Fibroblast of skin of back (primary cell): Measurements from ENCODE around the gene EEPD1.

Source experiments
- DNase-seq: peaks from one replicate; pipeline ENCODE4 v3.0.0-alpha.2; 2013

The EEPD1 gene

GRCh38 chr7:36157527-36158320 is 4.7 kb downstream of the EEPD1 start:
- DNase-seq: no peak

DNA sequence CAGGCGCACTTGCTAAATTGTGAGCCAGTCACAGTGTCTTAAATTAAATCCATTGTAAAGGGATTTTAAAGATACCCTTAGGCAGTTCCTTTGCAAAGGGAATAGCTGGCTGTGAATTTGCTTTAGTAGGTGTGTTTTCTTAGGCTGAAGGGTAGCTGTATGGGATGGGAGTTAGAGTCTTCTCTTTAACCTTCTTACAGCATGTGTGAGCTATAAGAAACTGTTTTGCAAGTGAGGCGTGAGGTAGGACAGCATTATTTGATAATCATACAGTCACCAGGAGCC is 5.2 kb downstream of the EEPD1 start:
- no peak for DNase-seq

- no peak for DNase-seq
Measured at GRCh38 chr7:36159618-36160017, 6.6 kb downstream of the EEPD1 start.

GRCh38 chr7:36160313-36160712 is 7.3 kb downstream of the EEPD1 start:
- DNase-seq: no peak

DNA sequence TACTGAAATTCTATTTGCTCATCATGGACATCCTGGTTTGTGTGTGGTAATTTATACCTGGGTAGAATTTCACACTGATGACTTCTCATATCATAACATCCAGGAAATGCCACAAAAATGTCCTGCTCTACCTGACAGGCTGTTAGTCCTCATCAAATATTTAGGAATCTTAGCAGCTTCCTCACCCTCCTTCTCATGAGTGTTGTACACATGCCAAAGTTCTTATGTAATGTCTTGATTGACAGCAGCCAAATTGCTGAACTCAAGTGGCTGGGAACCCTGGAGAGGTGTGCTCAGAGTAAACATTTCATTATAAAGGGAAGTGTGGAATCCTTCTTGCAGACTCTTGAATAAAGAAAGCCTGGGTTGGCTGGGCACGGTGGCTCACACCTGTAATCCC is 8.9 kb downstream of the EEPD1 start:
- no peak for DNase-seq

GRCh38 chr7:36165059-36165458 is 12.0 kb downstream of the EEPD1 start:
- DNase-seq: no peak

DNA sequence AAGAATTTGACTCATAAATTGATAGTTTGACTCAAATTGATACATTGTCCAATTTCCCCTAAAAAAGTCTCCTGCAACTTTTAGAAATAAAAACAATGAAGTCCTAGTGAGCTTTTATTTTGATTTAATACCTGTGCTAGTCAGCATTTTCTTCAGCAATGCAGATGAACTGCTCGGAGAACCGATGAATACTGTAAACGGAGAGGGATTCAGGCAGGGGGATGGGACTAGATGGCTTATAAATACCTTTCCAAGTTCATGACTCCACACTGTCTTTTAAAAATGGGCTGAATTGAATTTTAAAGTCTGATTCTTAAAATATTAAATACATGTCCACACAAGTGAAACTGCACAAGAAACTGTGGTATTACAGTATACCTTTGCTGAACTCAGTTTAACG is 12.7 kb downstream of the EEPD1 start:
- no peak for DNase-seq

- DNase-seq: no peak
Measured at GRCh38 chr7:36167403-36168050, 14.5 kb downstream of the EEPD1 start.

DNA sequence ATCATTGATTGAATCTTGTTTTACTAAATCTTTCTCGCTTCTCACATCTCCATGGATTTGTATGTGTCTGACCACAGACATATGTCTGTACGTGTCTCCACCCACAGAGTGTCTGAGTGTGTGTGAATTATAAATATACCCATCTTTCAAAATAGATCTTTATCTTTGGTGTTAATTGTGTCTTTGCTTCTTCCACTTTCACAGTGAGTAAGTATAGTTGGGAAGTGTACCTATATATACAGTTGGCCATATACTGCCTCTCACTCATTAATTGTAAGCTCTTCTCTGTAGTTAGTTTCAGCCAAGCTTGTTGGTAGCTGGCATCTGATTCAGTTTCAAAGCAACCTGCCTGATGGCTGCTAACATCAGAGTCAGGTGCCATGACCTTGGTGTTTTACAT is 18.4 kb downstream of the EEPD1 start:
- DNase-seq: no peak

- no peak for DNase-seq
Measured at GRCh38 chr7:36175886-36176285, 22.8 kb downstream of the EEPD1 start.

GRCh38 chr7:36176697-36177096 is 23.6 kb downstream of the EEPD1 start:
- DNase-seq: no peak

GRCh38 chr7:36180121-36180520 is 27.1 kb downstream of the EEPD1 start:
- DNase-seq: no peak

DNA sequence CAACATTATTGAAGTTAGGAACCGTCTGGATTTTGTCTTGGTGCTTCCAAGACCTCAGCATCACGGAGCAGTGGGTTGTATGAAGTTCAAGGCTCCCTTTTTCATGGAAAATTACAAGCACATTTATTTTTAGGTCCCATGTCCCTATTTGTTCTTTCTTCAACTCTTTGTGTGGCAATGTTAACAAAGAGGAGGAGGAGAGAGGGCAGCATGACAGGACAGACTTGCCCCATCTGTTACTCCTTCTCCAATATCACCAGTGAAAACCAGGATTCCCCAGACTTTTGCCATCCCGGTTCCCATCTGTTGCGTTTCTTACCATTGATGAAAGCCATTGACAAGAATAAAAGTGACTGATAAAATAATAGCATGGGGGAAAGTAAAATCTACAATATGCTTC is 28.6 kb downstream of the EEPD1 start:
- no peak for DNase-seq

DNA sequence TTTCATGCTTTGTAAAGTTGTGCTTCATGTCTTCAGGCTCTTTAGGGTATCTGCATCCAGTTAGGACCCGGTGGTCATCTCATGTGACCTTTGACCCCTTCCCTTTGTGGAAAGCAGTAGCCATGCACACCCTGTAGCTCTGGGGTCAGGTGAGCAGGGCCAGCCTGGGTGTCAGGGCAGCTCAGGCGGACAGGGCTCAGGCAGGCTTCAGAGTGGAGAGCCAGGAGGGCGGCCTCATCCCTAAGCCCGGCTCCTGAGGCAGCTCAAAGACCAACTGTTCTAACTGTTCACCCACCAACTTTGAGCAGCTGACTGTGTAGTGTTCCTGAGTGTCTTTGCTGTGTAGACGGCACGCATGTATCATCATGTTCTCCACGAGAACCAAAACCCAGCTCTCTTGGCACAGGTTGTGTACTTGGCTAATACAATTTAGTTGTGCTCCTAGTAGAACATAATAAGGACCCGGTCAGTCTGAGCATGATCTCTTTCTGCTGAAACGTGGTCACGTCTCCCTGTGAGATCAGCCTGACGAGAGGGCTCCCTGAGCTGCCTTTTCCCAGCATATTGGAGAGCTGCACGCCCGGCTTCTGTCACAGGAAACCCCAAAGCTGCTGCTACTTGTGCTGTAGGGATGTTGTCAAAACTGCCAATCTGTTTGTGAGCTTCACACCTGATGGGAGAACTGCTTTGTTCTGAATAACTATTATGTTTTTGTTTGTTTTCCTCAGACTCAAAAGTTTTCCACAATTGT is 30.0 kb downstream of the EEPD1 start:
- no peak for DNase-seq

DNA sequence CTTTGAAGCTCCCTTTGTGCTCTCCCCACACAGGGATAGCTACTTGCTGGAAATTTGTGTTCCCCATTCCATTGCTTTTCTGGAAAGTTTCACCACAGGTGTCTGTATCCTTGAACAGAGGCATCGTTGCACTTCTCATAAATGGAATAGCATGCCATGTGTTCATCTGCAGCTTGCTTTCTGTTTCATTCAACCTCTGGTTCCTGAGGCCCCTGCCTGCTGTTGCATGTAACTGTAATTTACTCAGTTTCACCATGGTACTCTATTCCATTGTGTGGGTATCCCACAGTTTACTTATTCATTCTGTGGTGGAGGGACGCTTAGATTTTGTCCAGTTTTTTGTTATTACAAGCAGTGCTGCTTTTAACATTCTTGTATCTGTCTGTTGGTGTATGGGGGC is 32.0 kb downstream of the EEPD1 start:
- no peak for DNase-seq

DNA sequence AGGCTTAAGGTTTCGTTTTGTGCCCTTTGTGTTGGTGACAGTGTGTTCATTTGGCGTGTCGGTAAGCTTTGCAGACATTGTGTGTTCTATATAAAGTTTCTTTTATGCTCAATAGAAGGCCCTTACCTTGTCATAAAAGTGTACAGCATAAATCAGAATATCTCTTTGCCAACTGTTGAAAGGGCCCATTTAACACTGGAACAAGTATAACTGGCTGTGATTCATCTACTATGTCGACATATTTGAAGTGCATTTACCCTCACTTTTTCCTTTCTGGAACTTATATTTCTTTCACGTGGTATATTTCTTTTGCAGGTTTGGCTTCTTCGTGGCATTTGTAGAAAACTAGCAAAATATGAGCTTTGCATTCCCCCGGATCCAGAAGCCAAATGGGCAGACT is 32.7 kb downstream of the EEPD1 start:
- DNase-seq: no peak

GRCh38 chr7:36186359-36187121 is 33.5 kb downstream of the EEPD1 start:
- no peak for DNase-seq

DNA sequence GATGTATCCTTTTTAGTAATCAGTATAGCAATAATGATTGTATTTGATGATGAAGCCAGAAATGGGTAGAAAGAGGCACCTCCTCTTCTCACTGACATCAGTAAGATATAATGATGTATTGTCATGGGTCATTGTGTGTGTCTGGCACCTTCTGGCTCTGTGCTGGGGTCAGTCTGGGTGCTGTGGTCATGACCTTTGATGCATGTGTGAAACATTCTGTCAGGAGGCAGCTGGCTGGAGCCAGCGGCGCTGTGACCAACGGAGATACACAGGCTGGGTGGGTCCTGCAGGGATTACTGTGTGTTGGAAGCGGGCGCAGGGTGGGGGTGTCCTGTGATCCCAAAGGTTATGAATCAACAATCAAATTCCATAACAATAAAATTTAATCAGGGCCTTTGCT is 35.2 kb downstream of the EEPD1 start:
- DNase-seq: no peak

GRCh38 chr7:36188906-36189305 is 35.9 kb downstream of the EEPD1 start:
- DNase-seq: no peak

DNA sequence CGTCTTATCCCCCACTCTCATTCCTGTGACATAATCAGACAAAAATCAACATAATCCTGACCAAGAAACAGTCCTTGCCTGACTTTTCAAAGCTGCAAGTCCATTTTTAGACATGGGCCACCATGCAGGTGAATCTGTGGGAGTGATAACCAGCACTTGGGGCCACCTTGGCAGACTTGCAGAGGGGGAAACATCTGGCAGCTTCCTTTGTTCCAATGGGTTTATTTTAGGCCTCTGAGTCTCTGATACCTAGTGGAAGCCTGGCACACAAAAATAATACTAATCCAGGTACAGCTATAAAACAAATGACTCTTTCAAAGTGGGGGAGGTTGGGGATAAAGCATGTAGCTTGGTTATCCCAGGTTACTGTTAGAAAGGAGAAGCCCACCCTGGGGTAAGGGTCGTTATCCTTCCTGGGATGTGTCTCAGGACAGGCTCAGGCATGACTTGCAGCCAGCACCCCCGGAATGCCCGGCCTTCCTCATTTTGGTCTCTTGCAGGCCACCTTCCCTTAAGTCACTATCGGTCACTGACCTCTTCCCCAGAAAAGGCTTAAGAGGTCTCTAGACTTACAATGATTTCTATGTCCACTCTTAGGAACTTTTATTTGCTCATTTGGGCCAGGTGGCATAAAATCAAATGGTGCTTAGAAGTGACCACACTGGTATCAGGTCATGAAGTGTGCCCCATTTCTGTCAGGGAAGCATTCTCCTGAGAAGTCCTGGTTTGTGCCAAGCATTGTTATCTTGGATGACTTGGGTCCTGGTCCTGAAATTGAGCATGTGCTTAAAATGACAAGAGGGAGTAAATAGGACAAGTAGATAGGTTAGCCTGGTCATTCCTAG is 37.6 kb downstream of the EEPD1 start:
- no peak for DNase-seq

DNA sequence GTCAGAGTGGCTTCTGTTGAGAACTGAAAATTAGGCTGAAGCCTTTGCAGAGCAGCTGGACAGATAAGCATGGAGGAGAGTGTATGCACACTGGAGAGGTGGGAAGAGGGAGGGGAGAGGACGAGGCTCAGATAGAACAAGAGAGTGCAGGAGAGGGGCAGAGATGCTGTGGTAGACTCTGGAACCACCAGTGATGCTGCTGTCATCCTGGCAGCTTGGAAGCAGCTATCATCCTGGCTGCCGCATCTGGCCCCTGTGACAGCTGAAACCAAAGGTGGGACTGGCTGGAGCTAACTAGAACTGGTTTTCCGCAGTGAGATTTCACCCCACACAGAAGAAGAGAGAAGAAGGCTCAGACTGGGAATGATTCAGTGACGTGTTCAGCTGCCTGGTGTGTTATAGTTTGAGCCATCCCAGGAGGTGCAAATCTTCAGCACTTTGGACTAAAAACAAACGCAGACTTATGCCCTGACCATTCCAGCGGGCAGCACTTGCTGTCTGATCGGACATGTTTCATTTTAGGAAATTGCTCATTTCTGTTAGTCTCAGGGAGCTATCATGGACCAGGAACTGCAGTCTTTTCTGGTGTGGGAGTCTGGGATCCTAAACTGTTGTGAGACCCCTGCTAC is 38.4 kb downstream of the EEPD1 start:
- no peak for DNase-seq
